GM18502 (cell line): ENCODE data around the gene EPO.
"Not testable (repeated sequence)": the region's sequence is repeated elsewhere in the genome, so short reads cannot be mapped to it uniquely, and the experiment has no call there.

ENCODE experiments used
- ATAC-seq: cut with Tn5 transposase; IDR thresholded peaks from one replicate; pipeline ENCODE4 v1.9.1; 2021; ENCODE audit warnings: mild to moderate bottlenecking; ENCODE audit not compliant: unreplicated experiment, poor library complexity

The EPO gene

DNA sequence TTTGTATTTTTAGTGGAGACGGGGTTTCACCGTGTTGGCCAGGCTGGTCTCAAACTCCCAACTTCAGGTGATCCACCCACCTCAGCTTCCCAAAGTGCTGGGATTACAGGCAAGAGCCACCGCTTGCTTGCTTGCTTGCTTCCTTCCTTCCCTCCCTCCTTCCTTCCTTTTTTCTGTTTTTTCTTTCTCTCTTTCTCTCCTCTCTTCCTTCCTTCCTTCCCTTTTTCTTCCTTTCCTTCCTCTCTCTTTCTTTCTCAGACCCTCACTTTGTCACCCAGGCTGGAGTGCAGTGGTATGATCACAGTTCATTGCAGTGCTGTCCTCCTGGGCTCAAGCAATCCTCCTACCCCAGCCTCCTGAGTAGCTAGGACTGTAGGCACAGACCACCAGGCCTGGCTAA, 19.2 kb upstream of the EPO start:
- not testable (repeated sequence) for ATAC-seq

- ATAC-seq, result peak; percentile 55
Measured at GRCh38 chr7:100705320-100705752, 14.9 kb upstream of the EPO start.

- peak; percentile 90 for ATAC-seq
Measured at GRCh38 chr7:100705753-100706671, 14.3 kb upstream of the EPO start, which contains the start of gene POP7. POP7 (plus strand) TSS chr7:100706121; CDS start chr7:100706831, 710 bp downstream.

- ATAC-seq, result no peak
Measured at GRCh38 chr7:100706672-100707311, 13.5 kb upstream of the EPO start.

GRCh38 chr7:100708395-100708794, 11.9 kb upstream of the EPO start:
- ATAC-seq, result no peak

GRCh38 chr7:100710452-100710851, 9.8 kb upstream of the EPO start:
- ATAC-seq, result no peak

DNA sequence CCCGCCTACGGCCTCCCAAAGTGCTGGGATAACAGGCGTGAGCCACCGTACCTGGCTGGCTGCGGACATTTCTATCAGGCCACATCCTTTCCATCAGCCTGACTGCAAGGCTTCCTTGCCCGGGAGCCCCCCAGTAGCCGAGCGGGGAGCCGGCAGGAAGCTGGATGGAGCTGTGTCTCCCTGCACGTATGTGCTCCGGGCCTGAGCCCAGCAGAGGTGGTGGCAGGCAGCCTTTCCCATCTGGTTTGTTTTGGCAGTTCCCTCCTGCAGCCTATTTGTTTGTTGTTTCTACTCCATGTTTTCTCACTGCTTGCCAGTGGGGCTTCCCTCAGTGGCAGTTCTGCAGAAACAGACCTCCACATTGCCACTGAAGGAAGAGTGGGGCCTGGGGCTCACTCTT, 8.9 kb upstream of the EPO start:
- no peak for ATAC-seq

- ATAC-seq, result no peak
Measured at GRCh38 chr7:100714725-100715124, 5.5 kb upstream of the EPO start.

GRCh38 chr7:100717073-100717472, 3.2 kb upstream of the EPO start:
- not testable (repeated sequence) for ATAC-seq

GRCh38 chr7:100719523-100720278, 567 bp upstream of the EPO start:
- ATAC-seq, result no peak

DNA sequence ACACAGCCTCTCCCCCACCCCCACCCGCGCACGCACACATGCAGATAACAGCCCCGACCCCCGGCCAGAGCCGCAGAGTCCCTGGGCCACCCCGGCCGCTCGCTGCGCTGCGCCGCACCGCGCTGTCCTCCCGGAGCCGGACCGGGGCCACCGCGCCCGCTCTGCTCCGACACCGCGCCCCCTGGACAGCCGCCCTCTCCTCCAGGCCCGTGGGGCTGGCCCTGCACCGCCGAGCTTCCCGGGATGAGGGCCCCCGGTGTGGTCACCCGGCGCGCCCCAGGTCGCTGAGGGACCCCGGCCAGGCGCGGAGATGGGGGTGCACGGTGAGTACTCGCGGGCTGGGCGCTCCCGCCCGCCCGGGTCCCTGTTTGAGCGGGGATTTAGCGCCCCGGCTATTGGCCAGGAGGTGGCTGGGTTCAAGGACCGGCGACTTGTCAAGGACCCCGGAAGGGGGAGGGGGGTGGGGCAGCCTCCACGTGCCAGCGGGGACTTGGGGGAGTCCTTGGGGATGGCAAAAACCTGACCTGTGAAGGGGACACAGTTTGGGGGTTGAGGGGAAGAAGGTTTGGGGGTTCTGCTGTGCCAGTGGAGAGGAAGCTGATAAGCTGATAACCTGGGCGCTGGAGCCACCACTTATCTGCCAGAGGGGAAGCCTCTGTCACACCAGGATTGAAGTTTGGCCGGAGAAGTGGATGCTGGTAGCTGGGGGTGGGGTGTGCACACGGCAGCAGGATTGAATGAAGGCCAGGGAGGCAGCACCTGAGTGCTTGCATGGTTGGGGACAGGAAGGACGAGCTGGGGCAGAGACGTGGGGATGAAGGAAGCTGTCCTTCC, 620 bp downstream of the EPO start:
- ATAC-seq, result no peak

DNA sequence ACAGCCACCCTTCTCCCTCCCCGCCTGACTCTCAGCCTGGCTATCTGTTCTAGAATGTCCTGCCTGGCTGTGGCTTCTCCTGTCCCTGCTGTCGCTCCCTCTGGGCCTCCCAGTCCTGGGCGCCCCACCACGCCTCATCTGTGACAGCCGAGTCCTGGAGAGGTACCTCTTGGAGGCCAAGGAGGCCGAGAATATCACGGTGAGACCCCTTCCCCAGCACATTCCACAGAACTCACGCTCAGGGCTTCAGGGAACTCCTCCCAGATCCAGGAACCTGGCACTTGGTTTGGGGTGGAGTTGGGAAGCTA, 1.2 kb downstream of the EPO start:
- ATAC-seq, result no peak

DNA sequence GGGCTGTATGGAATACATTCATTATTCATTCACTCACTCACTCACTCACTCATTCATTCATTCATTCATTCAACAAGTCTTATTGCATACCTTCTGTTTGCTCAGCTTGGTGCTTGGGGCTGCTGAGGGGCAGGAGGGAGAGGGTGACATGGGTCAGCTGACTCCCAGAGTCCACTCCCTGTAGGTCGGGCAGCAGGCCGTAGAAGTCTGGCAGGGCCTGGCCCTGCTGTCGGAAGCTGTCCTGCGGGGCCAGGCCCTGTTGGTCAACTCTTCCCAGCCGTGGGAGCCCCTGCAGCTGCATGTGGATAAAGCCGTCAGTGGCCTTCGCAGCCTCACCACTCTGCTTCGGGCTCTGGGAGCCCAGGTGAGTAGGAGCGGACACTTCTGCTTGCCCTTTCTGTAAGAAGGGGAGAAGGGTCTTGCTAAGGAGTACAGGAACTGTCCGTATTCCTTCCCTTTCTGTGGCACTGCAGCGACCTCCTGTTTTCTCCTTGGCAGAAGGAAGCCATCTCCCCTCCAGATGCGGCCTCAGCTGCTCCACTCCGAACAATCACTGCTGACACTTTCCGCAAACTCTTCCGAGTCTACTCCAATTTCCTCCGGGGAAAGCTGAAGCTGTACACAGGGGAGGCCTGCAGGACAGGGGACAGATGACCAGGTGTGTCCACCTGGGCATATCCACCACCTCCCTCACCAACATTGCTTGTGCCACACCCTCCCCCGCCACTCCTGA, 2.4 kb downstream of the EPO start:
- ATAC-seq, result no peak

DNA sequence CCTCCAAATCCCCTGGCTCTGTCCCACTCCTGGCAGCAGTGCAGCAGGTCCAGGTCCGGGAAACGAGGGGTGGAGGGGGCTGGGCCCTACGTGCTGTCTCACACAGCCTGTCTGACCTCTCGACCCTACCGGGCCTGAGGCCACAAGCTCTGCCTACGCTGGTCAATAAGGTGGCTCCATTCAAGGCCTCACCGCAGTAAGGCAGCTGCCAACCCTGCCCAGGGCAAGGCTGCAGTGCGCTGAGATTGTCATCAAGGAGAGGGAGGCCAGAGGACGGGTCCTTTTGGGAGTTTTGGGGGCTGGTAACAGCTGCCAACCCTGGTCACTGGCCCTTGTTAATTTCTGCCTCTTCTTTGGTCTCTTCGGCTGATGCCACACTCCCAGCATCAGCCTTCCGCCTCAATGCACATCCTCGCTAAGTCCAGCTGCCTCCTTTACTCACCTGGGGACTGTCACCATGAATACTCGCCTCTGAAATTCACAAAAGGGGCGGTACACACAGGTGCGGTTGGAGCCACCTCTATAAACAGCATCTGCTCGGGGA, 3.5 kb downstream of the EPO start:
- no peak for ATAC-seq

- not testable (repeated sequence) for ATAC-seq
Measured at GRCh38 chr7:100724364-100724763, 4.1 kb downstream of the EPO start.

DNA sequence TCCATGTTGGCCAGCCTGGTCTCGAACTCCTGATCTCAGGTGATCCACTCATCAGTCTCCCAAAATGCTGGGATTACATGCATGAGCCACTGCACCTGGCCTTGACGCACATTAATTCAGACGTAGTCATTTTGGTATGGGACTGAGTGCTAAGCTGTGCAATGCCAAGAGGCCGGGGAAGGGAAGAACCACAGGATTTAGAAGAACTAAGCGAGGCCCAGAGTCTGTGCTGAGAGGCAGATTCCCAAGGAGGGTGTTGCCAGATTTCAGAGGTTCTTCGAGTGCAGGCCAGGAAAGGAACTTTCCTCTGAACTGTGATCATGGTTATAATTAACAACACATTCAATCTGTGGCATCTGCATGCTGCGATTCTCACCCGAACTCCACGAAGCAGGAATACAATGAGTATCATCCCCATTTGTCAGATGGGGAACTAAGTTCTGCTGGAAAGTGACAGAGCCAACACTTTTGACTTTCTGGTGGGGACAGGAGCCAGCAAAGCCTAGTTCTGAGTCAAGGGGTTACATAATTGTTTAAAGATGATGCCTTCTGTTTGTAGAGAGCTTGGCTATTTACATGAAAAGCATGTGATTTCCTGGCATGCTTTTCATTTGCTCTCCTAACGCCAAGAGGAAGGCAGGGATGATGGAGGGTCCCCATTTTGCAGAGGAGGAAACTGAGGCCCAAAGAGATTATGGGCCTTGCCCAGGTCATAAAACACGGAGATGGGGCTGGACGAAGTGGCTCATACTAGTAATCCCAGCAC, 6.9 kb downstream of the EPO start:
- ATAC-seq, result no peak

DNA sequence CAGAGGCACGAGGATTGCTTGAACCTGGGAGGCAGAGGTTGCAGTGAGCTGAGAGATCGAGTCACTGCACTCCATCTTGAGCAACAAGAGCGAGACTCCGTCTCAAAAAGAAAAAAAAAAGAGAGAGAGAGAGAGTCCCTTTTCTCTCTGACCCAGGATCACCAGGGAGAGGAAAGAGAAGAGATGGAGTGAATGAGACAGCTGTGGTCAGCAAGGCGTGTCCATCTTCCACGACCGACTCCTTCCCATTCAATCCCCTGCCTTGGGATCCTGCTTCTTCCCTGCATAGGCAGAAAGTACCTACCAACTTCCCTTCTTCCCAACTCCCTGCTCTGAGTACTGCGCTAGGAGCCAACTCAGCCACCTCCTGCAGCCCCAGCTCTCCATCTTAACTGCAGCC, 7.9 kb downstream of the EPO start:
- no peak for ATAC-seq

- ATAC-seq, result no peak
Measured at GRCh38 chr7:100730136-100730800, 10.0 kb downstream of the EPO start.
